Thyroid gland (tissue), 4 donors: ENCODE data around the gene RELA. TPM values are rescaled to one million over a fixed set of nuclear protein-coding genes. Genes with fewer than 3 reads are reported as not detected.

Experiments
- DNase-seq, 2 donors: peaks; one replicate each; pipeline ENCODE4 v3.0.0-alpha.2; 2019
- H3K27ac ChIP-seq, 3 donors: fragments of 200-600 bp; sonication (generic); 1 replicate in 2 of 3; 2 replicates in 1 of 3; pipeline ENCODE4 v1.5.1; 2016 to 2019; ENCODE audit warnings: mild to moderate bottlenecking in 1 of 3, moderate library complexity in 1 of 3
- H3K27me3 ChIP-seq: fragments of 200-600 bp; sonication (generic); one replicate; pipeline ENCODE4 v1.5.1; 2019
- H3K36me3 ChIP-seq, 2 donors: fragments of 200-600 bp; sonication (generic); one replicate each; pipeline ENCODE4 v1.5.1; 2016 to 2019
- H3K4me1 ChIP-seq, 2 donors: fragments of 200-600 bp; sonication (generic); one replicate each; pipeline ENCODE4 v1.5.1; 2017 to 2019
- H3K4me3 ChIP-seq, 3 donors: fragments of 200-600 bp; sonication (generic); replicated peaks in 1 of 3; 1 replicate in 2 of 3; 2 replicates in 1 of 3; pipeline ENCODE4 v1.5.1; 2016; ENCODE audit warnings: mild to moderate bottlenecking in 1 of 3
- H3K9me3 ChIP-seq: fragments of 200-600 bp; sonication (generic); one replicate; pipeline ENCODE4 v1.5.1; 2017
- POLR2A ChIP-seq, 2 donors: fragments of 450-650 bp; IDR thresholded peaks; one replicate each; pipeline ENCODE4 v1.6.1; 2017; ENCODE audit warnings: antibody characterized with exemption in 2 of 2, mild to moderate bottlenecking in 2 of 2, moderate library complexity in 1 of 2
- WGBS, 2 donors: methylation state at CpG; one replicate each; pipeline ENCODE4 v1.1.5; 2017; 5-methylcytosine and 5-hydroxymethylcytosine counted together
- intact Hi-C: fragments of 100-400 bp; cut with DNase I; formaldehyde crosslinking; loops from one replicate; pipeline ENCODE4 v1.15.1; 2023
- total RNA-seq, 4 donors: library from RNA; depleted of rRNA; stranded (reverse); fragments of >200 nt; gene quantifications; one replicate each; pipeline ENCODE4 v1.2.3, GENCODE V29; 2016
- TF ChIP-seq, protein P1 (sequence below), 6 experiments: fragments of 200-600 bp in 3 of 6; fragments of 450-650 bp in 3 of 6; sonication (generic) in 3 of 6; IDR thresholded peaks; one replicate each; pipeline ENCODE4 v1.5.1; 2016 to 2019; ENCODE audit warnings: antibody characterized with exemption in 6 of 6, mild to moderate bottlenecking in 2 of 6, inconsistent platforms in 1 of 6, moderate library complexity in 1 of 6

RELA gene
- 10 to 100 TPM; 40.3 to 55.8 (median 48.7) TPM for total RNA-seq

DNA sequence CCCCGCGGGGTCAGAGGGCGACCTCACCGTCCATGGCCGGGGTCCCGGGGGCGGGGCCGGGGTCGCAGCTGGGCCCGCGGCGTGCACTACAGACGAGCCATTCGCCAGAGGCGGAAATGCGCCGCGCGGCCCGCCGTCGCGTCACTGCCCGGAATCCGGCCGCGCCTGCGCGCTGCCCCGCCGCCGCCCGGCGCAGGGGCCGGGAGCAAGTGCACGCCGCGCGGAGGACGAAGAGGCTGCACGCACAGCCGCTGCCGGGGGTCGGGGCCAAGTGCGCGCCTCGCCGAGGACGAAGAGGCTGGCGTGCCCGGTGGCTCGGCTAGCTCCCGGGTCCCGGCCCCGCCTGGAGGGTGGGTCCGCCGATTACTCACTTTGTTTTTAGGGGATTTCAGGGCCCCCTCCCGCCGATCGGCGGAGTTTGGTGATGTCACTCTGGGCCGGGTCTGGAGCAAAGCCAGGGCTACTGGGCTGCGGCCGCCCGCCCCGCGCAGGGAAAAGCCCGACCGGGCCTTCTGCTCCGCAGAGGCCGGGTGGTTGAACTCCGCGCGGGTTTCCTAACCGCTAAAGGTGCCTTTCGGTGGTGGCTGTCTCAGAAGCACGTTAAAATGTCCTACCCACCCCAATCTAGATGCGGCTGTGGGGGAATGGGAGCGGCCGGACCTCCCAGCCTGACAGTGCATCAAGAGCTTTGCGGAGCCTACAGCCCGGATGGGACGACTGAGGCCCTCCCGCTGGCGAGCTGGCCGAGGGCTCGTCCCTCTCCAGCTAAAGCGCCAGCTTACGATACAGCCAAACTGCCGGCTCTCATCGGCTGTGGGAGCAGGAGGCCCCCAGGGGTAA, at the start of gene RELA:
TSS of gene RELA (minus strand) at position 118 of the 840 bp plus-strand sequence. CDS start at position 34, 84 bp downstream.
- peak within 1 kb of the TSS; percentile 92 to 96 (median 95) for H3K27ac ChIP-seq
- TF ChIP-seq POLR2A (IDR thresholded peaks at IDR 0.05), result peak; percentile 20 to 81
- TF ChIP-seq, protein P1, sequence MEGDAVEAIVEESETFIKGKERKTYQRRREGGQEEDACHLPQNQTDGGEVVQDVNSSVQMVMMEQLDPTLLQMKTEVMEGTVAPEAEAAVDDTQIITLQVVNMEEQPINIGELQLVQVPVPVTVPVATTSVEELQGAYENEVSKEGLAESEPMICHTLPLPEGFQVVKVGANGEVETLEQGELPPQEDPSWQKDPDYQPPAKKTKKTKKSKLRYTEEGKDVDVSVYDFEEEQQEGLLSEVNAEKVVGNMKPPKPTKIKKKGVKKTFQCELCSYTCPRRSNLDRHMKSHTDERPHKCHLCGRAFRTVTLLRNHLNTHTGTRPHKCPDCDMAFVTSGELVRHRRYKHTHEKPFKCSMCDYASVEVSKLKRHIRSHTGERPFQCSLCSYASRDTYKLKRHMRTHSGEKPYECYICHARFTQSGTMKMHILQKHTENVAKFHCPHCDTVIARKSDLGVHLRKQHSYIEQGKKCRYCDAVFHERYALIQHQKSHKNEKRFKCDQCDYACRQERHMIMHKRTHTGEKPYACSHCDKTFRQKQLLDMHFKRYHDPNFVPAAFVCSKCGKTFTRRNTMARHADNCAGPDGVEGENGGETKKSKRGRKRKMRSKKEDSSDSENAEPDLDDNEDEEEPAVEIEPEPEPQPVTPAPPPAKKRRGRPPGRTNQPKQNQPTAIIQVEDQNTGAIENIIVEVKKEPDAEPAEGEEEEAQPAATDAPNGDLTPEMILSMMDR (IDR thresholded peaks at IDR 0.05), result peak in 2 of 6 experiments; percentile 0 to 42
- 0% methylated on average over 8 to 9 of the region's 91 CpGs for WGBS, 2 donors
- intact Hi-C loops, result no loop called here
- H3K4me1 ChIP-seq, result peaks cover 12 to 21% of the 10 kb centered on the region in 2 donors
- H3K36me3 ChIP-seq, result peaks cover 24 to 27% of the 10 kb centered on the region in 2 donors
- no peaks in the 10 kb centered on the region for H3K9me3 ChIP-seq
- H3K4me3 ChIP-seq, result peak within 1 kb of the TSS; percentile 75 to 88 (median 78)
- no peaks in the 10 kb centered on the region for H3K27me3 ChIP-seq
- peak; percentile 90 to 92 for DNase-seq

DNA sequence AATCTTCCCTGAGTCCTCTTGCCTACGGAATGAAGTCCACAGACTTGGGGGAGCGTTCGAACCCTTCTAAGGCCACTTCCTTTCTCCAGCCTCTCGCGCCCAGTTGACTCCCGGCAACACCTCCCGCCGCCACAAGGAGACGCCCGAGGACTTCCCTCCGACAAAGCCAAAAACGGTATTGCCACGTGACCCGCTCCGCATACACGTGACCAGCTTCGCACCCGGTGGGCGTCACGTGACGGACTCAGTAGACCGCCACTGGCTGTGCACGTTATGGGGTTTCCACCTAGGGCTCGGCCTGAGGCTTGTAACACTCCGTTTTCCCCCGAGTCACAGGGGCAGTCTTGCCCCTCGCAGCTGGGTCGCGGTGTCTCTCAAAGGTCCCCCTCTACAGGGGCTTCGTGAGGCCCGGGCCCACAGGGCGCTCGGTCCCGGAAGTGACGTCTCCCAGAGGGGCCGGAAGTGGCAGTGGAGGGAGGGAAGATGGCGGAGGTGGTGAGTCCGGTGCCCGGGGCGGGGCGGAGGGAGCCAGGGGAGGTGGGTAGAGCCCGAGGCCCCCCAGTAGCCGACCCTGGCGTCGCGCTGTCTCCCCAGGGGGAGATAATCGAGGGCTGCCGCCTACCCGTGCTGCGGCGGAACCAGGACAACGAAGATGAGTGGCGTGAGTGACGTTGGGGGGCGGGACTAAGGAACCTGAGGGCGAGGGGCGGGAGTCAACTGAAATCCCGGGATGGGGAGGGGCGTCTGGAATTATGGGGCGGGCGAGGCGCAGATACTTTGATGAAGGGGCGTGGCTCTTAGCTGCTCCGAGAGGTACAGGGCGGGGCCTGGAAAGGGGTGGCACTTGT, 49.3 kb upstream of the RELA start, which contains the start of gene KAT5:
TSS of gene KAT5 (plus strand) at position 468 of the 848 bp plus-strand sequence. CDS start at position 484, 16 bp downstream.
- intact Hi-C loops, result loop anchor here (5.0 to 10.0 kb wide), 2 partner anchors 70 to 273 kb away; partner anchors contain the start of gene AP5B1
- DNase-seq, result peak; percentile 99
- peaks cover 6 to 9% of the 10 kb centered on the region in 2 donors for H3K4me1 ChIP-seq
- TF ChIP-seq, protein P1 (IDR thresholded peaks at IDR 0.05), result peak; percentile 95 to 100 (median 98)
- TF ChIP-seq POLR2A (IDR thresholded peaks at IDR 0.05), result peak; percentile 68 to 89
- no peaks in the 10 kb centered on the region for H3K9me3 ChIP-seq
- H3K4me3 ChIP-seq, result peak within 1 kb of the TSS; percentile 36 to 81 (median 65)
- H3K36me3 ChIP-seq, result peaks cover 36 to 41% of the 10 kb centered on the region in 2 donors
- H3K27ac ChIP-seq, result peak within 1 kb of the TSS; percentile 97 to 100 (median 99)
- 1 to 2% methylated on average over 37 to 51 of the region's 65 CpGs for WGBS, 2 donors
- H3K27me3 ChIP-seq, result no peaks in the 10 kb centered on the region

DNA sequence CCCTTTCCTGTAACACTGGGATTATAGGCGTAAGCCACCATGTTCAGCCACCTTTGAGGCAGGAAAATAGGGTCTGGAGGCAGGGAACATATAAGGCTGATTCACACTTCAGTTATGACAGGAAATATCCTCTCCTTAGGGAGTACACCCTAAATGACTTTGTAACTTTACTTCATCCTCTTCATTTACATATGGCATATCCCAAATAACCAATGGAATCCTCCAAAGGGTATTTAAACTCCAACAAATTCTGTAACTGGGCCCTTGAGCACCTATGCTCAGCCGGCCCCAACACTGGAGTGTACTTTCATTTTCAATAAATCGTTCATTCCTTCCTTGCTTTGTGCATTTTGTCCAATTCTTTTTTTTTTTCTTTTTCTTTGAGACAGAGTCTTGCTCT, 47.7 kb upstream of the RELA start:
- intact Hi-C loops, result loop anchor here (5.0 to 10.0 kb wide), 2 partner anchors 72 to 274 kb away; partner anchors contain the start of gene AP5B1
- Histone ChIP-seq H3K4me1 (peaks cover 6 to 9% of the 10 kb centered on the region in 2 donors), H3K4me3 (no peak overlapping the region), H3K36me3 (peaks cover 22 to 25% of the 10 kb centered on the region in 2 donors), H3K9me3 (no peaks in the 10 kb centered on the region), H3K27ac (no peak overlapping the region), H3K27me3 (no peaks in the 10 kb centered on the region)
- WGBS, 2 donors, result 76 to 80% methylated on average over 3 of the region's 3 CpGs
- no peak for TF ChIP-seq POLR2A (IDR thresholded peaks at IDR 0.05)
- TF ChIP-seq, protein P1 (IDR thresholded peaks at IDR 0.05), result no peak
- DNase-seq, result no peak

DNA sequence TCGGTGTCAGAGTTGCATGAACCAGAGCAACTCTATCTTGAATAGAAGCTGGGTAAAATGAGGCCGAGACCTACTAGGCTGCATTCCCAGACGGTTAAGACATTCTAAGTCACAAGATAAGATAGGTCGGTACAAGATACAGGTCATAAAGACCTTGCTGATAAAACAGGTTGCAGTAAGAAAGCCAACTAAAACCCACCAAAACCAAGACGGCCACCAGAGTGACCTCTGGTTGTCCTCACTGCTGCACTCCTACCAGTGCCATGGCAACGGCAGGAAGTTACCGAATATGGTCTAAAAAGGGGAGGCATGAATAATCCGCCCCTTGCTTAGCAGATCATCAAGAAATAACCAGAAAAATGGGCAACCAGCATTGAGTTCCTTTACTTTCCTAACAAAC, 46.9 kb upstream of the RELA start:
- no peaks in the 10 kb centered on the region for H3K9me3 ChIP-seq
- intact Hi-C loops, result loop anchor here (5.0 to 10.0 kb wide), 2 partner anchors 73 to 275 kb away; partner anchors contain the start of gene AP5B1
- TF ChIP-seq, protein P1 (IDR thresholded peaks at IDR 0.05), result no peak
- no peak for TF ChIP-seq POLR2A (IDR thresholded peaks at IDR 0.05)
- peaks cover 14 to 17% of the 10 kb centered on the region in 2 donors for H3K36me3 ChIP-seq
- peaks cover 6 to 9% of the 10 kb centered on the region in 2 donors for H3K4me1 ChIP-seq
- H3K27ac ChIP-seq, result no peak overlapping the region
- no peak for DNase-seq
- H3K27me3 ChIP-seq, result no peaks in the 10 kb centered on the region
- 71 to 74% methylated on average over 8 of the region's 8 CpGs for WGBS, 2 donors
- H3K4me3 ChIP-seq, result no peak overlapping the region
